ENCODE results near the gene TIPIN. TPM values are rescaled to one million over a fixed set of nuclear protein-coding genes. Genes with fewer than 3 reads are reported as not detected.

The TIPIN gene
- total RNA-seq, 1 donor from 2014 or later = 9.5 TPM

GRCh38 chr15:66403323-66403722 is 46.8 kb upstream of the TIPIN start:
- Mint-ChIP-seq H3K27me3 (ENCODE audit: low read depth) (no peaks in the 10 kb centered on the region), H3K36me3 (no peaks in the 10 kb centered on the region), H3K4me3 (no peak overlapping the region), H3K9me3 (no peaks in the 10 kb centered on the region), H3K4me1 (peaks cover 12% of the 10 kb centered on the region), H3K27ac (no peak overlapping the region)
- DNase-seq (ENCODE audit: low spot score in 2 of 2, unreplicated experiment in 2 of 2) = no peak
- TF ChIP-seq CTCF (IDR thresholded peaks at IDR 0.05; ENCODE audit: unreplicated experiment) = no peak

GRCh38 chr15:66402761-66403284 is 46.3 kb upstream of the TIPIN start:
- Mint-ChIP-seq H3K9me3 (no peaks in the 10 kb centered on the region), H3K36me3 (no peaks in the 10 kb centered on the region), H3K4me3 (no peak overlapping the region), H3K4me1 (peaks cover 12% of the 10 kb centered on the region), H3K27me3 (ENCODE audit: low read depth) (no peaks in the 10 kb centered on the region), H3K27ac (no peak overlapping the region)
- DNase-seq (ENCODE audit: low spot score in 2 of 2, unreplicated experiment in 2 of 2) = no peak
- TF ChIP-seq CTCF (IDR thresholded peaks at IDR 0.05; ENCODE audit: unreplicated experiment) = no peak

GRCh38 chr15:66401130-66402021 is 44.9 kb upstream of the TIPIN start:
- Mint-ChIP-seq H3K36me3 (peaks cover 2% of the 10 kb centered on the region), H3K4me1 (peaks cover 12% of the 10 kb centered on the region), H3K27ac (no peak overlapping the region), H3K27me3 (ENCODE audit: low read depth) (no peaks in the 10 kb centered on the region), H3K4me3 (no peak overlapping the region), H3K9me3 (no peaks in the 10 kb centered on the region)
- DNase-seq (ENCODE audit: low spot score in 2 of 2, unreplicated experiment in 2 of 2) = no peak
- no peak for TF ChIP-seq CTCF (IDR thresholded peaks at IDR 0.05; ENCODE audit: unreplicated experiment)

GRCh38 chr15:66400351-66400774 is 43.9 kb upstream of the TIPIN start:
- H3K4me1 Mint-ChIP-seq = peaks cover 7% of the 10 kb centered on the region
- H3K36me3 Mint-ChIP-seq = peaks cover 2% of the 10 kb centered on the region
- no peak overlapping the region for H3K27ac Mint-ChIP-seq
- no peak overlapping the region for H3K4me3 Mint-ChIP-seq
- H3K27me3 Mint-ChIP-seq (ENCODE audit: low read depth) = no peaks in the 10 kb centered on the region
- no peaks in the 10 kb centered on the region for H3K9me3 Mint-ChIP-seq
- no peak for TF ChIP-seq CTCF (IDR thresholded peaks at IDR 0.05; ENCODE audit: unreplicated experiment)
- no peak for DNase-seq (ENCODE audit: low spot score in 2 of 2, unreplicated experiment in 2 of 2)

GRCh38 chr15:66399276-66399675 is 42.8 kb upstream of the TIPIN start:
- Mint-ChIP-seq H3K27me3 (ENCODE audit: low read depth) (no peaks in the 10 kb centered on the region), H3K9me3 (no peaks in the 10 kb centered on the region), H3K36me3 (peaks cover 2% of the 10 kb centered on the region), H3K4me3 (no peak overlapping the region), H3K27ac (no peak overlapping the region), H3K4me1 (no peaks in the 10 kb centered on the region)
- no peak for DNase-seq (ENCODE audit: low spot score in 2 of 2, unreplicated experiment in 2 of 2)
- TF ChIP-seq CTCF (IDR thresholded peaks at IDR 0.05; ENCODE audit: unreplicated experiment) = no peak
